CD14-positive monocyte (primary cell): ENCODE measurements around the gene DENND5B. TPM values are rescaled to one million over a fixed set of nuclear protein-coding genes. Genes with fewer than 3 reads are reported as not detected.

ENCODE experiments used
- DNase-seq, 3 donors: peaks; one replicate each; pipeline ENCODE4 v3.0.0-alpha.2; 2011 to 2022
- H2AFZ ChIP-seq: 2 replicates; pipeline ENCODE4 v1.6.0; 2012; ENCODE audit warnings: mild to moderate bottlenecking, low read depth, low read length, inconsistent platforms; ENCODE audit not compliant: insufficient read depth, poor library complexity, severe bottlenecking
- H3K27ac ChIP-seq, 2 donors: 1 replicate in 1 of 2; 2 replicates in 1 of 2; pipeline ENCODE4 v1.5.1; 2012 to 2013; ENCODE audit warnings: low read length in 2 of 2, control low read depth in 1 of 2, inconsistent platforms in 1 of 2, low read depth in 1 of 2, mild to moderate bottlenecking in 1 of 2
- H3K27me3 ChIP-seq, 2 donors: one replicate each; pipeline versions ENCODE4 v1.6.0 to v1.6.1; 2011 to 2013; ENCODE audit warnings: low read length in 2 of 2; ENCODE audit not compliant: control insufficient read depth in 2 of 2, insufficient read depth in 2 of 2
- H3K36me3 ChIP-seq, 2 donors: replicated peaks in 1 of 2; 1 replicate in 1 of 2; 2 replicates in 1 of 2; pipeline versions ENCODE4 v1.5.1 to v1.6.1; 2012 to 2013; ENCODE audit warnings: low read length in 2 of 2, control low read depth in 1 of 2, inconsistent platforms in 1 of 2, mild to moderate bottlenecking in 1 of 2; ENCODE audit not compliant: insufficient read depth in 2 of 2, control insufficient read depth in 1 of 2
- H3K4me1 ChIP-seq, 2 donors: 1 replicate in 1 of 2; 2 replicates in 1 of 2; pipeline versions ENCODE4 v1.5.1 to v1.6.1; 2012 to 2013; ENCODE audit warnings: low read length in 2 of 2, control low read depth in 1 of 2, inconsistent platforms in 1 of 2, mild to moderate bottlenecking in 1 of 2, moderate library complexity in 1 of 2; ENCODE audit not compliant: insufficient read depth in 2 of 2, control insufficient read depth in 1 of 2
- H3K4me2 ChIP-seq: replicated peaks from 2 replicates; pipeline ENCODE3; 2012; ENCODE audit warnings: low read length, moderate library complexity, mild to moderate bottlenecking; ENCODE audit not compliant: poor library complexity, severe bottlenecking; ENCODE audit errors: extremely low read depth
- H3K4me3 ChIP-seq, 3 experiments: fragments of 200-600 bp in 1 of 3; sonication (generic) in 1 of 3; replicated peaks in 1 of 3; 1 replicate in 2 of 3; 2 replicates in 1 of 3; pipeline ENCODE4 v1.5.1; 2011 to 2013; ENCODE audit warnings: low read length in 3 of 3, mild to moderate bottlenecking in 3 of 3, control low read depth in 2 of 3, low read depth in 2 of 3, inconsistent platforms in 1 of 3, moderate library complexity in 1 of 3
- H3K79me2 ChIP-seq: 2 replicates; pipeline ENCODE4 v1.6.0; 2012; ENCODE audit warnings: mild to moderate bottlenecking, control low read depth, inconsistent platforms, low read length, moderate library complexity; ENCODE audit not compliant: insufficient read depth
- H3K9ac ChIP-seq: 2 replicates; pipeline ENCODE4 v1.6.0; 2017; ENCODE audit warnings: low read length, mild to moderate bottlenecking; ENCODE audit not compliant: insufficient read depth, poor library complexity, severe bottlenecking
- H3K9me3 ChIP-seq, 2 donors: replicated peaks in 1 of 2; 1 replicate in 1 of 2; 2 replicates in 1 of 2; pipeline versions ENCODE4 v1.5.1 to v1.6.1; 2012 to 2013; ENCODE audit warnings: low read length in 2 of 2, control low read depth in 1 of 2; ENCODE audit not compliant: control insufficient read depth in 1 of 2, insufficient read depth in 1 of 2
- H4K20me1 ChIP-seq: 2 replicates; pipeline ENCODE4 v1.6.0; 2012; ENCODE audit warnings: mild to moderate bottlenecking, low read length, control low read depth, moderate library complexity; ENCODE audit not compliant: insufficient read depth
- H3K27ac Mint-ChIP-seq, 7 donors: one replicate each; pipeline ENCODE4 v1.8.0; 2020; ENCODE audit warnings: mild to moderate bottlenecking in 7 of 7, mixed read lengths in 7 of 7, moderate library complexity in 6 of 7, inconsistent platforms in 2 of 7
- H3K27me3 Mint-ChIP-seq, 3 donors: one replicate each; pipeline ENCODE4 v1.8.0; 2021 to 2022; ENCODE audit warnings: low read depth in 3 of 3, mild to moderate bottlenecking in 3 of 3, mixed read lengths in 3 of 3, moderate library complexity in 3 of 3, inconsistent platforms in 1 of 3
- H3K36me3 Mint-ChIP-seq, 2 donors: one replicate each; pipeline ENCODE4 v1.8.0; 2020; ENCODE audit warnings: mixed read lengths in 2 of 2, inconsistent platforms in 1 of 2, mild to moderate bottlenecking in 1 of 2
- H3K4me1 Mint-ChIP-seq: one replicate; pipeline ENCODE4 v1.8.0; 2020; ENCODE audit warnings: mild to moderate bottlenecking, mixed read lengths
- H3K4me3 Mint-ChIP-seq, 2 donors: one replicate each; pipeline ENCODE4 v1.8.0; 2020; ENCODE audit warnings: mild to moderate bottlenecking in 2 of 2, mixed read lengths in 2 of 2, moderate library complexity in 1 of 2
- H3K9me3 Mint-ChIP-seq, 7 donors: one replicate each; pipeline ENCODE4 v1.8.0; 2020 to 2022; ENCODE audit warnings: mixed read lengths in 7 of 7, mild to moderate bottlenecking in 6 of 7, moderate library complexity in 6 of 7, inconsistent platforms in 2 of 7
- WGBS: methylation state at CpG from one replicate; pipeline ENCODE4 v1.1.5; 2013; ENCODE audit warnings: missing lambda C conversion rate; ENCODE audit not compliant: insufficient coverage; 5-methylcytosine and 5-hydroxymethylcytosine counted together
- intact Hi-C, 2 donors: fragments of 100-400 bp; cut with micrococcal nuclease; formaldehyde crosslinking; loops; one replicate each; pipeline versions ENCODE4 v1.15.0 to v1.15.1; 2023
- polyA plus RNA-seq, 3 donors: library from polyadenylated mRNA; depleted of rRNA in 1 of 3; unstranded in 2 of 3; stranded (reverse) in 1 of 3; fragments of 300-500 nt in 2 of 3; fragments of >200 nt in 1 of 3; fragmentation: Illumina TruSeq in 2 of 3; gene quantifications; 1 replicate in 2 of 3; 2 replicates in 1 of 3; pipeline ENCODE4 v1.2.3, GENCODE V29; 2012 to 2021
- TF ChIP-seq, protein P1 (sequence below): fragments of 200-600 bp; IDR thresholded peaks from one replicate; pipeline ENCODE4 v1.8.0; 2022; ENCODE audit warnings: antibody characterized with exemption, mild to moderate bottlenecking

Gene DENND5B
- polyA plus RNA-seq, 3 donors, result 0.23 to 0.36 (median 0.36) TPM

DNA sequence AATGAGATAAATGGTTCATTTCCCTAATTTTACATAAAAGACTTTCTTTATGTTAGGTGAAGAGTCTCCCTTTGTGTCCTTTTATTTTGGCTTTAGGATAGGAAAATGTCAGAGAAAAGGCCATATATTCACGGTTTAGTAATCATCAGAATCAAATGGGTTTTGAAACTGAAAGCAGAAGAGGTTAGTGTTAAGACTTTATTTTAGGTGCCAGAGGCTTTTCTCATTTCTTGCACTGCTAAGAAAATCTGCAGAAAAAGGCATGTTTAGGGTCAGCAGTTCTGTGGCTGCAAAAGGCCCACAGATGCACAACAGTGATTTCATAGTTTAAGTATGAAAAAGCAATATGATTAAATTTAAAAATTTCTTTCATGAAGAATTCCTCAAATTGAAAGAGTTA, 184.6 kb downstream of the DENND5B start:
- H3K9ac ChIP-seq, result no peak overlapping the region
- H3K27me3 Mint-ChIP-seq, result peaks cover 0 to 2% (median 0%) of the 10 kb centered on the region in 3 donors
- no peaks in the 10 kb centered on the region for H3K27me3 ChIP-seq
- no peaks in the 10 kb centered on the region for H3K79me2 ChIP-seq
- H3K36me3 ChIP-seq, result no peaks in the 10 kb centered on the region
- H3K36me3 Mint-ChIP-seq, result no peaks in the 10 kb centered on the region
- no peak overlapping the region for H3K4me2 ChIP-seq
- H3K4me1 Mint-ChIP-seq, result peaks cover 8% of the 10 kb centered on the region
- H3K9me3 Mint-ChIP-seq, result peaks cover 0 to 2% (median 0%) of the 10 kb centered on the region in 7 donors
- H3K4me3 ChIP-seq, result no peak overlapping the region
- H2AFZ ChIP-seq, result no peak overlapping the region
- no peak overlapping the region for H3K4me3 Mint-ChIP-seq
- no peak overlapping the region for H3K27ac ChIP-seq
- intact Hi-C loops, result no loop called here
- TF ChIP-seq, protein P1, sequence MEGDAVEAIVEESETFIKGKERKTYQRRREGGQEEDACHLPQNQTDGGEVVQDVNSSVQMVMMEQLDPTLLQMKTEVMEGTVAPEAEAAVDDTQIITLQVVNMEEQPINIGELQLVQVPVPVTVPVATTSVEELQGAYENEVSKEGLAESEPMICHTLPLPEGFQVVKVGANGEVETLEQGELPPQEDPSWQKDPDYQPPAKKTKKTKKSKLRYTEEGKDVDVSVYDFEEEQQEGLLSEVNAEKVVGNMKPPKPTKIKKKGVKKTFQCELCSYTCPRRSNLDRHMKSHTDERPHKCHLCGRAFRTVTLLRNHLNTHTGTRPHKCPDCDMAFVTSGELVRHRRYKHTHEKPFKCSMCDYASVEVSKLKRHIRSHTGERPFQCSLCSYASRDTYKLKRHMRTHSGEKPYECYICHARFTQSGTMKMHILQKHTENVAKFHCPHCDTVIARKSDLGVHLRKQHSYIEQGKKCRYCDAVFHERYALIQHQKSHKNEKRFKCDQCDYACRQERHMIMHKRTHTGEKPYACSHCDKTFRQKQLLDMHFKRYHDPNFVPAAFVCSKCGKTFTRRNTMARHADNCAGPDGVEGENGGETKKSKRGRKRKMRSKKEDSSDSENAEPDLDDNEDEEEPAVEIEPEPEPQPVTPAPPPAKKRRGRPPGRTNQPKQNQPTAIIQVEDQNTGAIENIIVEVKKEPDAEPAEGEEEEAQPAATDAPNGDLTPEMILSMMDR, result no peak
- H3K4me1 ChIP-seq, result peaks cover 0 to 3% of the 10 kb centered on the region in 2 donors
- no peak overlapping the region for H3K27ac Mint-ChIP-seq
- no peaks in the 10 kb centered on the region for H3K9me3 ChIP-seq
- no peaks in the 10 kb centered on the region for H4K20me1 ChIP-seq
- WGBS, result 0% methylated on average over 1 of the region's 1 CpG
- no peak for DNase-seq

DNA sequence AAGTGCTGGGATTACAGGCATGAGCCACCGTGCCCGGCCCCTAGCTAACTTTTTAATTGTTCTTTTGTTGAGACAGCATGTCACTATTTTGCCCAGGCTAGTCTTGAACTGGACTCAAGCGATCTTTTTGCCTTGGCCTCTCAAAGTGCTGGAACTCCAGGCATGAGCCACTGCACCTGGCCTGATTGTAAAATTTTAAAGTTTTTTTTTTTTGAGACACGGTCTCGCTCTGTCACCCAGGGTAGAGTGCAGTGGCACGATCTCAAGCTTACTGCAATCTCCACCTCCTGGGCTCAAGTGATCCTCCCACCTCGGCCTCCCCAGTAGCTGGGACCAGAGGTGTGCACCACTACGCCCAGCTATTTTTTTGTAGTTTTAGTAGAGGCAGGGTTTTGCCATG, 185.9 kb downstream of the DENND5B start:
- Histone ChIP-seq H3K9ac (no peak overlapping the region), H3K36me3 (no peaks in the 10 kb centered on the region), H3K4me3 (no peak overlapping the region), H3K27me3 (no peaks in the 10 kb centered on the region), H3K4me1 (peaks cover 0 to 3% of the 10 kb centered on the region in 2 donors), H4K20me1 (no peaks in the 10 kb centered on the region), H2AFZ (no peak overlapping the region), H3K79me2 (no peaks in the 10 kb centered on the region), H3K27ac (no peak overlapping the region), H3K4me2 (no peak overlapping the region), H3K9me3 (no peaks in the 10 kb centered on the region)
- TF ChIP-seq, protein P1, result no peak
- Mint-ChIP-seq H3K9me3 (peaks cover 0 to 2% (median 0%) of the 10 kb centered on the region in 7 donors), H3K27ac (no peak overlapping the region), H3K27me3 (peaks cover 0 to 2% (median 0%) of the 10 kb centered on the region in 3 donors), H3K4me3 (no peak overlapping the region), H3K36me3 (no peaks in the 10 kb centered on the region), H3K4me1 (peaks cover 8% of the 10 kb centered on the region)
- DNase-seq, result no peak
- 99% methylated on average over 5 of the region's 8 CpGs for WGBS
- intact Hi-C loops, result no loop called here
